ENCODE results near the gene EVX1.

GRCh38 chr7:27240015-27240731 lies 2.4 kb upstream of the EVX1 start:
- TF ChIP-seq CTCF (IDR thresholded peaks at IDR 0.05) = no peak
- TF ChIP-seq EZH2phosphoT487 (IDR thresholded peaks at IDR 0.05) = peak; percentile 82

Data from neural progenitor cell (in vitro differentiated cells).